H1 (cell line): ENCODE data around the gene BBS4. TPM values are rescaled to one million over a fixed set of nuclear protein-coding genes. Genes with fewer than 3 reads are reported as not detected.

Source experiments
- BACH1 ChIP-seq: IDR thresholded peaks from 2 replicates; pipeline ENCODE4 v1.6.1; 2012; ENCODE audit warnings: low read length, improper control_type of control experiment
- EZH2 ChIP-seq: fragments of 200-600 bp; sonication (generic); IDR thresholded peaks from 2 replicates; pipeline ENCODE4 v1.7.1; 2012; ENCODE audit warnings: low read depth, mild to moderate bottlenecking, moderate library complexity, low read length, inconsistent platforms; ENCODE audit not compliant: severe bottlenecking
- HDAC2 ChIP-seq, 2 experiments: fragments of 300-600 bp in 1 of 2; sonication (generic) in 1 of 2; IDR thresholded peaks; 2 replicates each; pipeline ENCODE4 v1.6.1; 2011 to 2012; ENCODE audit warnings: low read depth in 2 of 2, low read length in 2 of 2, mild to moderate bottlenecking in 2 of 2, moderate library complexity in 2 of 2, borderline replicate concordance in 1 of 2, inconsistent platforms in 1 of 2
- KDM4A ChIP-seq: IDR thresholded peaks from one replicate; pipeline ENCODE4 v1.7.1; 2012; ENCODE audit warnings: low read depth, mild to moderate bottlenecking, moderate library complexity, low read length, inconsistent platforms; ENCODE audit not compliant: severe bottlenecking
- NANOG ChIP-seq: IDR thresholded peaks from 2 replicates; pipeline ENCODE4 v1.6.1; 2011; ENCODE audit warnings: low read length, low read depth, mild to moderate bottlenecking, inconsistent platforms; ENCODE audit not compliant: insufficient read depth, poor library complexity, severe bottlenecking
- POLR2AphosphoS5 ChIP-seq: IDR thresholded peaks from 2 replicates; pipeline ENCODE4 v1.6.1; 2011; ENCODE audit warnings: low read depth, low read length
- RAD21 ChIP-seq, 2 experiments: IDR thresholded peaks in 1 of 2; conservative IDR thresholded peaks in 1 of 2; 2 replicates each; pipeline ENCODE4 v1.6.1; 2011; ENCODE audit warnings: low read depth in 2 of 2, low read length in 2 of 2, improper control_type of control experiment in 1 of 2, inconsistent platforms in 1 of 2, mild to moderate bottlenecking in 1 of 2, moderate library complexity in 1 of 2
- SP2 ChIP-seq: IDR thresholded peaks from 2 replicates; pipeline ENCODE4 v1.6.1; 2012; ENCODE audit warnings: mild to moderate bottlenecking, low read length, inconsistent platforms
- polyA plus RNA-seq, 7 experiments: library from polyadenylated mRNA; depleted of rRNA in 3 of 7; stranded (reverse) in 5 of 7; unstranded in 2 of 7; fragments of >200 nt in 5 of 7; fragments of 200-250 nt in 2 of 7; gene quantifications; 1 replicate in 5 of 7; 2 replicates in 1 of 7; 4 replicates in 1 of 7; pipeline versions ENCODE4 v1.2.1 to v1.2.3, GENCODE V29; 2011 to 2013; ENCODE audit warnings: missing spikeins in 2 of 7, mixed read lengths in 2 of 7
- total RNA-seq: library from RNA; stranded (reverse); fragmentation: NEBNext Ultra II Directional; extraction: Animal tissue kit (Norgen Biotek cat#: 25700); gene quantifications from 2 replicates; pipeline ENCODE4 v1.2.1, GENCODE V29; 2021
- TF ChIP-seq, protein P1 (sequence below): fragments of 300-600 bp; sonication (generic); IDR thresholded peaks from 2 replicates; pipeline ENCODE4 v1.7.1; 2012; ENCODE audit warnings: low read length, moderate library complexity, mild to moderate bottlenecking, inconsistent platforms; ENCODE audit not compliant: insufficient replicate concordance

BBS4 gene
- total and polyA plus RNA-seq, 2 of the 8 experiments (the other 6 are each of a cell fraction or from before 2014, with no cell fraction given): 17.4 to 24.1 TPM

DNA sequence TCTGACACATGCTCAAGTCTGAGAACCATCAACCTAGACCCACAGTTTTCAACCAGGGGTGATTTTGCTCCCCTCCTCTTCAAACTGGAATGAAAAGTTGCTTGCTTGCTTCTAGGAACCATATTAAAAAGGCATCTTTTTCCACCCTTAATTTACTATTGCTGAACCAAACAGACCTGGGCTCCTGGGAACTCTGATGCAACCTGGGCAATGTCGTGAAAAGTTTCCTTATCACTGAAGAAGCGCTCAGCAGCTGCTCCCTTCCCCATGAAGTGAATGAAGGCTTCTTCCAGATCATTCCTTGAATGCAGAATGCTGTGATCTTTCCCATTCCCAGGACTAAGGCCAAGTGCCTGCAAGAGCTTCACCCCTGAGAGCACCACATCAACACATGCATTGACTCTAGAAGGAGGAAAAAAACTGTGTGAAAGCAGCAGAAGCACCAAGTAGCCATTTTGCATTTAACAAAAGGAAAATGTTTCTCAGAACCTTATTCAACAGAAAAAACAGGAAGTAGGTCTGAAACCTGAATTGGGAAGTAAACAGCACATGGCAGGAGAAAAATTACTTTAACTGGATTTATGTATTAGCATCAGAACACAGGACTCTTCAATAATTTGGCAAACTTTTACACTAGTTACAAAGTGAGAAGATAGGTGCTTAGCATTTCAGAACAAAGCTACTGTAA is 88.8 kb downstream of the BBS4 start (continued):
- TF ChIP-seq, protein P1, sequence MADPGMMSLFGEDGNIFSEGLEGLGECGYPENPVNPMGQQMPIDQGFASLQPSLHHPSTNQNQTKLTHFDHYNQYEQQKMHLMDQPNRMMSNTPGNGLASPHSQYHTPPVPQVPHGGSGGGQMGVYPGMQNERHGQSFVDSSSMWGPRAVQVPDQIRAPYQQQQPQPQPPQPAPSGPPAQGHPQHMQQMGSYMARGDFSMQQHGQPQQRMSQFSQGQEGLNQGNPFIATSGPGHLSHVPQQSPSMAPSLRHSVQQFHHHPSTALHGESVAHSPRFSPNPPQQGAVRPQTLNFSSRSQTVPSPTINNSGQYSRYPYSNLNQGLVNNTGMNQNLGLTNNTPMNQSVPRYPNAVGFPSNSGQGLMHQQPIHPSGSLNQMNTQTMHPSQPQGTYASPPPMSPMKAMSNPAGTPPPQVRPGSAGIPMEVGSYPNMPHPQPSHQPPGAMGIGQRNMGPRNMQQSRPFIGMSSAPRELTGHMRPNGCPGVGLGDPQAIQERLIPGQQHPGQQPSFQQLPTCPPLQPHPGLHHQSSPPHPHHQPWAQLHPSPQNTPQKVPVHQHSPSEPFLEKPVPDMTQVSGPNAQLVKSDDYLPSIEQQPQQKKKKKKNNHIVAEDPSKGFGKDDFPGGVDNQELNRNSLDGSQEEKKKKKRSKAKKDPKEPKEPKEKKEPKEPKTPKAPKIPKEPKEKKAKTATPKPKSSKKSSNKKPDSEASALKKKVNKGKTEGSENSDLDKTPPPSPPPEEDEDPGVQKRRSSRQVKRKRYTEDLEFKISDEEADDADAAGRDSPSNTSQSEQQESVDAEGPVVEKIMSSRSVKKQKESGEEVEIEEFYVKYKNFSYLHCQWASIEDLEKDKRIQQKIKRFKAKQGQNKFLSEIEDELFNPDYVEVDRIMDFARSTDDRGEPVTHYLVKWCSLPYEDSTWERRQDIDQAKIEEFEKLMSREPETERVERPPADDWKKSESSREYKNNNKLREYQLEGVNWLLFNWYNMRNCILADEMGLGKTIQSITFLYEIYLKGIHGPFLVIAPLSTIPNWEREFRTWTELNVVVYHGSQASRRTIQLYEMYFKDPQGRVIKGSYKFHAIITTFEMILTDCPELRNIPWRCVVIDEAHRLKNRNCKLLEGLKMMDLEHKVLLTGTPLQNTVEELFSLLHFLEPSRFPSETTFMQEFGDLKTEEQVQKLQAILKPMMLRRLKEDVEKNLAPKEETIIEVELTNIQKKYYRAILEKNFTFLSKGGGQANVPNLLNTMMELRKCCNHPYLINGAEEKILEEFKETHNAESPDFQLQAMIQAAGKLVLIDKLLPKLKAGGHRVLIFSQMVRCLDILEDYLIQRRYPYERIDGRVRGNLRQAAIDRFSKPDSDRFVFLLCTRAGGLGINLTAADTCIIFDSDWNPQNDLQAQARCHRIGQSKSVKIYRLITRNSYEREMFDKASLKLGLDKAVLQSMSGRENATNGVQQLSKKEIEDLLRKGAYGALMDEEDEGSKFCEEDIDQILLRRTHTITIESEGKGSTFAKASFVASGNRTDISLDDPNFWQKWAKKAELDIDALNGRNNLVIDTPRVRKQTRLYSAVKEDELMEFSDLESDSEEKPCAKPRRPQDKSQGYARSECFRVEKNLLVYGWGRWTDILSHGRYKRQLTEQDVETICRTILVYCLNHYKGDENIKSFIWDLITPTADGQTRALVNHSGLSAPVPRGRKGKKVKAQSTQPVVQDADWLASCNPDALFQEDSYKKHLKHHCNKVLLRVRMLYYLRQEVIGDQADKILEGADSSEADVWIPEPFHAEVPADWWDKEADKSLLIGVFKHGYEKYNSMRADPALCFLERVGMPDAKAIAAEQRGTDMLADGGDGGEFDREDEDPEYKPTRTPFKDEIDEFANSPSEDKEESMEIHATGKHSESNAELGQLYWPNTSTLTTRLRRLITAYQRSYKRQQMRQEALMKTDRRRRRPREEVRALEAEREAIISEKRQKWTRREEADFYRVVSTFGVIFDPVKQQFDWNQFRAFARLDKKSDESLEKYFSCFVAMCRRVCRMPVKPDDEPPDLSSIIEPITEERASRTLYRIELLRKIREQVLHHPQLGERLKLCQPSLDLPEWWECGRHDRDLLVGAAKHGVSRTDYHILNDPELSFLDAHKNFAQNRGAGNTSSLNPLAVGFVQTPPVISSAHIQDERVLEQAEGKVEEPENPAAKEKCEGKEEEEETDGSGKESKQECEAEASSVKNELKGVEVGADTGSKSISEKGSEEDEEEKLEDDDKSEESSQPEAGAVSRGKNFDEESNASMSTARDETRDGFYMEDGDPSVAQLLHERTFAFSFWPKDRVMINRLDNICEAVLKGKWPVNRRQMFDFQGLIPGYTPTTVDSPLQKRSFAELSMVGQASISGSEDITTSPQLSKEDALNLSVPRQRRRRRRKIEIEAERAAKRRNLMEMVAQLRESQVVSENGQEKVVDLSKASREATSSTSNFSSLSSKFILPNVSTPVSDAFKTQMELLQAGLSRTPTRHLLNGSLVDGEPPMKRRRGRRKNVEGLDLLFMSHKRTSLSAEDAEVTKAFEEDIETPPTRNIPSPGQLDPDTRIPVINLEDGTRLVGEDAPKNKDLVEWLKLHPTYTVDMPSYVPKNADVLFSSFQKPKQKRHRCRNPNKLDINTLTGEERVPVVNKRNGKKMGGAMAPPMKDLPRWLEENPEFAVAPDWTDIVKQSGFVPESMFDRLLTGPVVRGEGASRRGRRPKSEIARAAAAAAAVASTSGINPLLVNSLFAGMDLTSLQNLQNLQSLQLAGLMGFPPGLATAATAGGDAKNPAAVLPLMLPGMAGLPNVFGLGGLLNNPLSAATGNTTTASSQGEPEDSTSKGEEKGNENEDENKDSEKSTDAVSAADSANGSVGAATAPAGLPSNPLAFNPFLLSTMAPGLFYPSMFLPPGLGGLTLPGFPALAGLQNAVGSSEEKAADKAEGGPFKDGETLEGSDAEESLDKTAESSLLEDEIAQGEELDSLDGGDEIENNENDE: no peak
- TF ChIP-seq RAD21 (IDR thresholded peaks at IDR 0.05 in 1 of 2, conservative IDR thresholded peaks at IDR 0.05 in 1 of 2; ENCODE audit: low read depth in 2 of 2, low read length in 2 of 2) (no peak), HDAC2 (IDR thresholded peaks at IDR 0.05; ENCODE audit: borderline replicate concordance in 1 of 2, low read depth in 2 of 2, low read length in 2 of 2) (no peak), EZH2 (no peak), KDM4A (no peak), NANOG (no peak), SP2 (no peak), BACH1 (no peak), POLR2AphosphoS5 (no peak)
